HG02981 (cell line): ENCODE data around the gene TCP11L1.
"Not testable (repeated sequence)": the region's sequence is repeated elsewhere in the genome, so short reads cannot be mapped to it uniquely, and the experiment has no call there.

Experiments
- ATAC-seq: cut with Tn5 transposase; IDR thresholded peaks from one replicate; pipeline ENCODE4 v1.9.1; 2021; ENCODE audit warnings: mild to moderate bottlenecking, moderate library complexity; ENCODE audit not compliant: unreplicated experiment

The TCP11L1 gene

DNA sequence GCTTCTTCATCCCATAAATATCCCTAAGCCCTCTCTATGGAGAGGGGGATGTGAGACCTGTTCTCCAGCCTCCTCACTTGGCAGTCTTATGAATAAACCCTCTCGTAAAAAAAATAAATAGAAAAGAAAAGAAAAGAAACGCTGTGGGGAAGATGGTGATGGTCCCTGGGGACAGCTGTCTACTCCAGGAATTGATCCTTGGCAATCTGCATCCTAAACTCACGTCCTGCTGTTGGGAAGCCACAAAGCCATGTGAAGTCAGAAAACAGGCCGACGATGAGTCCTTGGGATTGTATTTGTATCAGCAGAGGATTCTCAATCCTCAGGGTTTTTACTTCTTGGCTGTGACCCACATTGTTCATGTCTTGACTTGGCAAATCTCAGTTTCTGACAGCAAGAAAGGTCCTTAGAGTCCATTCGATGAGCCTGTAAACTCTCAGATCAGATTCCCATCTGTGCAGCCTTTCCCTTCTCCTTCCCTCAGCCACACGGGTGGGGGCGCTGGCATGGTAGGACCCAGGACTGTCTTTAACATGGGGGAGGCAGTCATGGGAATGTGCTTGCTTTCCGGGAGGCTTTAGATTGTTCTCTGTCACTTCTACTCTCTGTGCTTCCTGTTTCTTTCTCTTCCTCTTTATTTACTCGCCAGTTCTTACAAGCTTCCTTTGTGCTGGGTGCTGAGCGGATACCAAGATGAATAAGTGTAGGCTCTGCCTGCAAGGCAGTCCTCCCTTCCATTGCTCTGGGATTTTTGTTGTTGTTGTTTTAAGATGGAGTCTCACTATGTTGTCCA is 24.9 kb downstream of the TCP11L1 start:
- no peak for ATAC-seq

DNA sequence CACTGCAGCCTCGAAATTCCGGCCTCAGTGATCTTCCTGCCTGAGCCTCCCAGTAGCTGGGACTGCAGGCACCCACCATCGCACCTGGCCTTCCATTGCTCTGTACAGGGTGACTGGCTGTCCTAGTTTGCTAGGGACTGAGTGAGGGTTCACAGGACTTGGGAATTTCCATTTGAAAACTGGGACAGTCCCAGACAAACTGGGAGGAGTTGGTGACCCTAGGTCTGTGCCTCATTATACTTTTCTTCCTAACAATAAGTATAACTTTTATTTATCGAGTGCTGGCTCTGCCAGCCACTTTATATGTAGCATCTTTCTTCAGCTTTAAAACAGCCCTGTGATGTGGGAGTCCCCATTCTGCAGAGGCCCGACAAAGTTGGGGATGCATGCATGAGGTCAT is 25.5 kb downstream of the TCP11L1 start:
- no peak for ATAC-seq

DNA sequence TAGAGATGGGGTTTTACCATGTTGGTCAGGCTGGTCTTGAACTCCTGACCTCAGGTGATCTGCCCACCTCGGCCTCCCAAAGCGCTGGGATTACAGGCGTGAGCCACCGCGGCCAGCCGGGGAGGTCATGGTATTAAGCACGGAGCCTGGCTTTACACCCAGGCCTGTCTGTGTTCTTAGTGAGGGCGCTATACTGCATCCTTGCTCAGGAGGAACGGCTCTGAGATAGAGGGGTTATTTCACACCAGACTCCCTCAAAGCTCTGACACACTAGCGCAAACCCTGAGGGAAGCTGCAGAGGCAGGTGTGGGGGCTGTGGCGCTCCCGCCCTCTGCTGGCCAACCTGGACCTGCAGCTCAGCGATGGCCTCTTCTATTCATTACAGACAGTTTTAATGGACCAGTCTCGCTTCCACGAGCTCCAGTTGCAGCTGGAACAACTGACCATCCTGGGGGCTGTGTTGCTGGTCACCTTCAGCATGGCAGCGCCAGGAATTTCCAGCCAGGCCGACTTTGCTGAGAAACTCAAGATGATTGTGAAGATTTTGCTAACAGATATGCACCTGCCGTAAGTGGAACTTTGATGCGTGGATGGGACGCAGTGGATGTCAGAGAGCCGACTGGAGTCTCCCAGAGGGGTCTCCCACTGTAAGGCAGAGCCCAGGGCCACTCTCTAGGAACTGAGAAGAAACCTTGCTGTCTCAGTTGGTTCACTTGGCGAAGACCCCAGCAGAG is 26.2 kb downstream of the TCP11L1 start:
- peak; percentile 51 for ATAC-seq

DNA sequence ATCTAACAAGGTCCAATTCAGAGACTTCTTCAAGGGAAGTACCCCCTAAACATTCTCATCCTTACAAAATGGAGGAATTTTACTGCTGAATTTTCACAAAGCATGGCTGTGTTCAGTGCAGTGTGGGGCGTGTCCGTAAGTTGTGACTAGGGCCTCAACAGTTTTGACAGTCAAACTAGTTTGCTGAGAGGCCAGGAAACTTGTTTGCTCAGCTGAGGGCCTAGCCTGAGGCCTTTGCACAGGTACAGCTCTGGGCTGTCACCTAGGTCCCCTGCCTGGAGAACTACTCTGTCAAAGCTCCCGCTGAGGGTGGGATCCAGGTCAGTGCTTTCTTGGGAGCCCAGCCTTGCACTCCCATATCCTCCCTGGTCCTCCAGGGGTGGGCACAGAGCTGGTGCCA is 27.9 kb downstream of the TCP11L1 start:
- ATAC-seq: no peak

DNA sequence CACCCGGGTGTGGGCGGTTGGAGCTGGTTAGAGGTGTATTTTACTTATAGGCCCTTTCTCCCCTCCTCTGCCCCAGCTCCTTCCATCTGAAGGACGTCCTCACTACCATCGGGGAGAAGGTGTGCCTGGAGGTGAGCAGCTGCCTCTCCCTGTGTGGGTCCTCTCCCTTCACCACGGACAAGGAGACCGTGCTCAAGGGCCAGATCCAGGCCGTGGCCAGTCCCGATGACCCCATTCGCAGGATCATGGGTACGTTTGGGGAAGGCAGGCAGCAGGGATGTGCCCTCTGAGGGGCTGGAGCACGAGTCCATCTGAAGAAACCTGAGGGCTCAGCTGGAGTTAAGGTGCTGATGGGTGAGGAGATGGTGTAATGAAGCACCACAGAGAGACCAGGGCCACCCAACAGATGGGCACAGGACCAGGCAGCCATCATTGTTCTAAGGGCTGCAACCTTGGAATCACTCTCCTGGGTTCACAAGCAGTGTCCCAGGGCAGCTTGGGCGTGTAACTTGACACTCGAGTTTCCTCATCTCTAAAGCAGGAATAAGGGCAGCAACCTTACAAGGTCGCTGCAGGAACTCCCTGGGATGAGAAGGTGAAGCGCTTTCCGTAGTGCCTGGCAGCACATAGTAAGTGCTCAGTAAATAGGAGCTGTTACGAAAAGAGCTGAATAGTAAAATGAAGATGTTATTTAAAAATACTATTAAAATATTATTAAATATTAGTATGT is 29.4 kb downstream of the TCP11L1 start:
- ATAC-seq: no peak

DNA sequence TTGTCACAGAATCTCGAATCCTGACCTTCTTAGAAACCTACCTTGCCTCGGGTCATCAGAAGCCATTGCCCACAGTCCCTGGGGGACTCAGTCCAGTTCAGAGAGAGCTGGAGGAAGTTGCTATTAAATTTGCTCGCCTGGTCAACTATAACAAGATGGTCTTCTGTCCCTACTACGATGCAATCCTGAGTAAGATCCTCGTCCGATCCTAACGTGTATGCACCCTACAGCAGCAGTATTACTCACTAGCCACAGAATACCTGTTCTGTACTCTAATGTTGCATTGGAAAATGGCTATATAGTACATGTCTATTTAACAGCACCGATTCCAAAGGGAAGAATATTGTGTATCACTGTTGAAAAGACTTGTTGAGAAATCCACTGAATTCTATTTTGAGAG is 33.1 kb downstream of the TCP11L1 start:
- ATAC-seq: no peak

DNA sequence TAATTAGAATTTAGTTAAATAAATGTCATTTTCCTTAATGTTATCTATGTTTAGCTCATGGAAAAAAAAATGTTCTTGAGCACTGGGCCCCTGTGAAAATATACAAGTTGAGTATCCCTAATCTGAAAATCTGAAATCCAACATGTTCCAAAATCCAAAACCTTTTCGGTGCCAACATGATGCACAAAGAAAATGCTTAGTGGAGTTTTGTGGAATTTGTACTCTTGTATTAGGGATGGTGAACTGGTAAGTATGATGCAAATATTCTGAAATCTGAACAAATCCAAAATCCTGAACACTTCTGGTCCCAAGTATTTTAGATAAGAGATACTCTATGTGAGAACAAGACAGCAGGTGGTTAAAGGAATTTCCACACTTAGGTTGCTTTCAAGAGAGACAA is 44.5 kb downstream of the TCP11L1 start:
- no peak for ATAC-seq

DNA sequence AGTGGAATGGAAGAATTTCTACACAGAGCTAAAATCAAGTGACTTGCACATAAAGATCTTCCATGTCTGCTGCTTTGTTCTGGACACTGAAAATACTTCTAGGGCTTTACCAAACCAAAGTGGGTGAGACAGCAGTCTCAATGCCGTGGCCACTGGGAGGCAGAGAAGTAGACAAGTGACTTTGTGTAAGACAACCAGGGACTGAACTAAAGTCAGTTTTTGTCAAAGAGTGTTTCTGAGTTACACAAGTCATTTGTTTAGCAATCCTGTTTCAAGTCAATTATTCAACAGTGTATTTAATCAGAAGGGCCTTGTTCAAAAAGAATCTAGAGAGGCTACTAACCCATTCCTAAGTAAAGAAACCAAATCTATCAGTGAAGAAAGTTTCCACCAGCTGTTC is 46.6 kb downstream of the TCP11L1 start:
- ATAC-seq: no peak

DNA sequence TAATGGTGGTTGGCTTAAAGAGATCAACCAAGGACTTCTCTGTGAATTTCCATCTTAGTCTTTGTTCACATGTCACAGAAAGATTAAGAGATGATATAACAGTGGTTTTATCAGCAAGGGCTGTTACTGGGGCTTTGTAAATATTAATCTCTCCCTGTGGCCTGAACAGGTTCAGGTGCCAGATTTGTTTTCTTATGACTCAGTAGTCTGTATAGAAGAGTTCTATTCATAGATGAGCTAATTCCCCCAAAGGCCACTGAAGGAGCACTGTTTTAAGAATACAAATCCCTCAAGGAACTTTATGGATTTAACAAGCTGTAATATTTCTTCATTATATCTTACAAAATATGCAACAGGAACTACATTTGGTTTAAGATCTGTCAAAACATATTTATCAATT is 50.4 kb downstream of the TCP11L1 start:
- no peak for ATAC-seq

DNA sequence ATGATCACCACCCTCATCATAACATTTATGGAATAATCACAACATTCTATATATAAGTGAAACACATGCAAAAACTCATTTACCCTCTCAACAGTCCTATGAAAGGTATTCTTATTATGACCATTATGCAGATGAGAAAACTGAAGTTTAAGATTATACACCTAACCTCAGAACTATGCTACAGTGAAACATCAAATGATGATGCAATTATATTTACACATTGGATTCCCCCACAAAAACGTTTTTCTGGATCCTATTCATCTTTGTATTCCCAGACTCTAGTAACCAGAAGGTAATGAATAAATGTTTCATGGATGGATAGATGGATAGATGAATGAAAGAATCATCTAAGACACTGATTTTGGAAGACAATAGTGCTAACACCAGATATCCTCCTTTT is 54.8 kb downstream of the TCP11L1 start:
- no peak for ATAC-seq

DNA sequence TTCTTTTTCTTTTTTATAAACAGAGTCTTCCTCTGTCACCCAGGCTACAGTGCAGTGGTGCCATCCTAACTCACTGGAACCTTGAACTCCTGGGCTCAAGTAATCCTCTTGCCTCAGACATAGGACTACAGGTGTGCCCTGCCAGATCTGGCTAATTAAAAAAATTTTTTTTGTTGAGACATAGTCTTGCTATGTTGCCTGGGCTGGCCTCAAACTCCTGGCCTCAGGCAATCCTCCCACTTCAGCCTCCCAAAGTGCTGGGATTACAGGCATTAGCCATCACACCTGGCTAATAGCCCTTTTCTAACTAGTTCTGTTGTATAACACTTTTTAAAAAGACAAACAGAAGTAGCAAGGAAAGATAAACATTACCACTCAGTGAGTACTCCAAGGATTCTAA is 64.5 kb downstream of the TCP11L1 start:
- ATAC-seq: no peak

DNA sequence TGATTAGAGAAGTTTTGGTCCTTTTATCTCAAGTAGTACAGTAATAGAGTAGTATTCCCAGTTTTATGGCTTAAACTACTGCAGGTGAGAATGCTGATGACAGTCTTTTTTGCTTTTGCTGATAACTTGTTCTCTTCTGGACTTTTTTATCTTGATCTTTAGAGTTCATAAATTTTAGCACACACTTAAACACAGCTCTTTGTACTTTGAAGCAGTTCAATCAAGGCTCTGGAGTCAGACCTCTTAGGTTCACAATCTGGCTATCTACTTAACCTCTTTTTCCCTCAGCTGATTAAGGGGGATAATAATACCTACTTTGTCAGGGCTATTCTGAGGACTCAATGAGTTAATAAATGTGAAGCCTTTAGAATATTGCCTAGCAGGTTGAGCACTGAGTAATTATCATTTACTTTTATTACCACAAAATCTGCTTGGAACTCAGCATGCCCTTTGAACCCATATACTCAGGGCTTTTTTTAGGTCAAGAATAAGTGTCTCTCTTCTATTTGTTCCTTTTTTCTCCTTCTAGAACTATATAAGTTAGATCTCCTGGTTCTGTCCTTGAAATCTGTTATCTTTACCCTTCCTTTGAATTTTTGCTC is 70.0 kb downstream of the TCP11L1 start:
- no peak for ATAC-seq

DNA sequence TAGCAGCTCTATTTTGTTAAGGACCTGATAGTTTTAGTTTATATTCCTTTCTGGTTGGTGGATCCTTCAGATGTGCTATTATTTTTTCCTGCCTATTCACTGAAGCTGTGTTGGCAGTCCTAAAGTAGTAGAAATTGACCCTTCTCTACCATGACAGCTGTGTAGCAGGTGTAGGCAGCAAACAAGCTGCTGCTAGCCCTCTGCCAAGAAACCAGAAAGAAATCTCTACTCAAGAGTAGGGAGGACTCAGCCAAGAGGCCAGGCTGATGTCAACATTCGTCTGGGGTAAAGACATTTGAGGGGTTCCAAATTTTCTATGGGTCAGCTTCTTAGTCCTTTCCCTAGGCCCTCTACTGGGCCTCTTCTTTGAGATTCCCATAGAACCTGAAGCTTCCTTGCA is 70.7 kb downstream of the TCP11L1 start:
- ATAC-seq: no peak

DNA sequence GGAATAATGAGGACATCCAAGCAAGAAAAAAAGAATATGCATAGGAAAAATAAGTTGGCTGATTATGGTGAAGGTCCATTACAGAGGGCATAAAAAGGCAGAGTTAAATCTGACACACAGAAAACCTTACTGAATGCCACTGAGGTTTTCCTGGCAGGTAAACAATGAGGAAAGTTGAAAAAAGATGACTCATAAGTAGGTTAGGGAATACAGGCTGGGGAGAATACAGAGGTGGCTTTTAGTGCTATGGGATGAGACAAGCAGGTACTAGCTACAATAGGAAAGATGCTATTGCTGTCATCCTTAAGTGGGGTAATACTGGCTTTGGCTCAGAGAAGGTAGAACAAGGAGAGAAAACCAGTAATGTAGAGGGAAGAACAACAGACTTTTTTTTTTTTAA is 77.2 kb downstream of the TCP11L1 start:
- ATAC-seq: no peak

DNA sequence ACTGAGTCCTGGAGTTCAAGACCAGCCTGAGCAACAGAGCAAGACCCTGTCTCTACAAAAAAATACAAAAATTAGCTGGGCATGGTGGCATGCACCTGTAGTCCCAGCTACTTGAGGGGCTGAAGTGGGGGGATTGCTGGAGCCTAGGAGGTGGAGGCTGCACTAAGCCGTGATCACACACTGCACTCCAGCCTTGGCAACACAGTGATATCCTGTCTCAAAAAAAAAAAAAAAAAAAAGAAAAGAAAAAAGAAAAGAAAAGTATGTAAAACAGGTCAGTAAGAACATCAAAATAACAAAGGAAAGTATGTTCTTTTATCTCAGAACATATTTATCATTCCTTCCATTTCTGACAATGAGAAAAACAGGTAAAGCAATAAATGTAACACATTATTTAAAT is 83.3 kb downstream of the TCP11L1 start:
- not testable (repeated sequence) for ATAC-seq
